OCI-LY1 (cell line): ENCODE results near the gene RAD51B.

Source experiments
- EZH2 ChIP-seq: fragments of 200-600 bp; sonication (generic), shearing (Covaris generic); IDR thresholded peaks from 2 replicates; pipeline ENCODE4 v1.8.0; 2017; ENCODE audit warnings: borderline replicate concordance, mixed run types, mild to moderate bottlenecking, antibody characterized with exemption, low read length, moderate library complexity, mixed read lengths
- TF ChIP-seq, protein P1 (sequence below): fragments of 200-600 bp; sonication (generic), shearing (Covaris generic); IDR thresholded peaks from 2 replicates; pipeline ENCODE4 v1.5.1; 2017; ENCODE audit warnings: mild to moderate bottlenecking, antibody characterized with exemption, low read length, moderate library complexity, mixed read lengths

DNA sequence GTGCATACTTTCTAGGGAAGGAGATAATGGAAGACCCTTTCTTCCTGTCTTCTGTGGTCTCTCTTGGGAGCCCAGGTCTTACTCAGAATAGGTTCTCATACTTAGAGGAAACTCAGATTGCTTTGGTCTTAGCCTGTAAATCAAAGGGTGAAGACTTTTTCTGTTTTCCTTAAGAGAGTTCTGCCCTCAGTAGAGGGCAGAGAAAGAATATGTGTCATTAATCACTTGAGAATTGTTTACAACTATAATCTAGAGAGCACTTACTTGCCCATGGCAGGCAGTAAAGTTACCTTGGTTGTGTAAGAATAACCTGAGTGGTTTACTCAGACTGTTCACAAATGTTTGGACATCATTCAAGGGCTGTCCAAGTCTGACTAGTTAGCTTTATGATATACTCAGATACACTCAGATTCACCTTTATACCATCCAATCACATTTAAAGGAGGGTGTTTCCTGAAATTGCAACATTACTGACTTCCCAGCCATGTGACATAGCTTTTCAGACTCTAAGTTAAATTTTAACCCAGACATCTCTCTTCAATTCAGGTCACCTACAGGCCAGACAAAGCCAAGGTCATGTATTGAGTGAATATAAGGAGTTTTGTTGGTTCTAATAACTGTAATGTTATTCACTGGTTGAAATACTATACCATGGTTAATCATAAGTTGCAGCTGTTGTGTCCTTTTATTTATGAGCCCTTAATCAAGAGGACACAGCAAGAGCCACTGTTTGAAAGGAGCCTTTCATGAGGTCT is 372.2 kb downstream of the RAD51B start:
- no peak for TF ChIP-seq EZH2
- TF ChIP-seq, protein P1, sequence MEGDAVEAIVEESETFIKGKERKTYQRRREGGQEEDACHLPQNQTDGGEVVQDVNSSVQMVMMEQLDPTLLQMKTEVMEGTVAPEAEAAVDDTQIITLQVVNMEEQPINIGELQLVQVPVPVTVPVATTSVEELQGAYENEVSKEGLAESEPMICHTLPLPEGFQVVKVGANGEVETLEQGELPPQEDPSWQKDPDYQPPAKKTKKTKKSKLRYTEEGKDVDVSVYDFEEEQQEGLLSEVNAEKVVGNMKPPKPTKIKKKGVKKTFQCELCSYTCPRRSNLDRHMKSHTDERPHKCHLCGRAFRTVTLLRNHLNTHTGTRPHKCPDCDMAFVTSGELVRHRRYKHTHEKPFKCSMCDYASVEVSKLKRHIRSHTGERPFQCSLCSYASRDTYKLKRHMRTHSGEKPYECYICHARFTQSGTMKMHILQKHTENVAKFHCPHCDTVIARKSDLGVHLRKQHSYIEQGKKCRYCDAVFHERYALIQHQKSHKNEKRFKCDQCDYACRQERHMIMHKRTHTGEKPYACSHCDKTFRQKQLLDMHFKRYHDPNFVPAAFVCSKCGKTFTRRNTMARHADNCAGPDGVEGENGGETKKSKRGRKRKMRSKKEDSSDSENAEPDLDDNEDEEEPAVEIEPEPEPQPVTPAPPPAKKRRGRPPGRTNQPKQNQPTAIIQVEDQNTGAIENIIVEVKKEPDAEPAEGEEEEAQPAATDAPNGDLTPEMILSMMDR = no peak
